Stimulated activated CD4-positive, alpha-beta T cell treated with anti-CD3 and anti-CD28 coated beads, TNF-alpha, amount 100 ng/mL, for 4 hours (primary cell): ENCODE measurements around the gene EVPLL.
"Not testable (repeated sequence)": the region's sequence is repeated elsewhere in the genome, so short reads cannot be mapped to it uniquely, and the experiment has no call there.

Experiments
- DNase-seq, 3 experiments: peaks; one replicate each; pipeline ENCODE4 v3.0.0-alpha.2; 2020; ENCODE audit warnings: low read depth in 3 of 3

EVPLL gene

GRCh38 chr17:18425593-18425992 lies 48.0 kb downstream of the EVPLL start:
- not testable (repeated sequence) for DNase-seq

GRCh38 chr17:18426639-18427038 lies 49.1 kb downstream of the EVPLL start:
- DNase-seq: not testable (repeated sequence)

GRCh38 chr17:18432206-18432605 lies 54.6 kb downstream of the EVPLL start:
- DNase-seq: not testable (repeated sequence)
